Lower leg skin (tissue), 4 donors: ENCODE measurements around the gene RBM4. TPM values are rescaled to one million over a fixed set of nuclear protein-coding genes. Genes with fewer than 3 reads are reported as not detected.

Experiments used
- DNase-seq, 2 donors: peaks; one replicate each; pipeline ENCODE4 v3.0.0-alpha.2; 2019; ENCODE audit warnings: low spot score in 2 of 2
- H3K4me3 ChIP-seq: fragments of 200-600 bp; sonication (generic); 2 replicates; pipeline ENCODE4 v1.5.1; 2017; ENCODE audit warnings: mild to moderate bottlenecking, low read depth; ENCODE audit not compliant: poor library complexity, severe bottlenecking
- CTCF ChIP-seq, 3 donors: fragments of 450-650 bp; IDR thresholded peaks; one replicate each; pipeline ENCODE4 v1.5.1; 2016; ENCODE audit warnings: antibody characterized with exemption in 3 of 3, mild to moderate bottlenecking in 3 of 3, moderate library complexity in 2 of 3
- POLR2A ChIP-seq, 2 donors: fragments of 450-650 bp; IDR thresholded peaks; one replicate each; pipeline ENCODE4 v1.6.1; 2016 to 2017; ENCODE audit warnings: antibody characterized with exemption in 2 of 2, mild to moderate bottlenecking in 1 of 2, moderate library complexity in 1 of 2
- WGBS, 2 donors: methylation state at CpG; one replicate each; pipeline ENCODE4 v1.1.5; 2018; 5-methylcytosine and 5-hydroxymethylcytosine counted together
- intact Hi-C: fragments of 100-400 bp; cut with DNase I; formaldehyde crosslinking; loops from one replicate; pipeline ENCODE4 v1.15.0; 2023; ENCODE audit warnings: low total_unique reads
- total RNA-seq, 4 donors: library from RNA; depleted of rRNA; stranded (reverse); fragments of >200 nt; gene quantifications; one replicate each; pipeline ENCODE4 v1.1.0, GENCODE V29; 2016

Gene RBM4
- total RNA-seq, 4 donors from 2014 or later = 59.2 to 96.6 (median 76.0) TPM

DNA sequence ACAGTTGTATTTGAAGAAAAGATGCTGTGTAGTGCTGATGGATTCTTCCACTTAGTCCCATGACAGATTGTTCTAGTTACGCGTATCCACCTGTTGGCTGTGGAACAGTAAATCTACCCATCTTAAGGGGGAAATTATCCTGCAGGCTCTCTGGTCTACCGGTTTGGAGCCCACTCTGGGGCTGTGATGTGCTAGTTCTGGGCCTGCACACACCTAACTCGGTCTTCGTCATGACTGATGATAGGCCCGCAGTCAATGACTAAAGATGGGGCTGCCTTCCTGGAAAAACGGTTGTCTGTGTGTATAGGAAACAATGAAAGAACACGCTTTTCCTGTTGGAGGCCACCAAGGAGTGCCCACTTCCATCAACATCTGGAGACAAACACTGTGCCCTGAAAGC is 45.4 kb downstream of the RBM4 start:
- no peak for DNase-seq
- H3K4me3 ChIP-seq = no peak overlapping the region
- 86 to 87% methylated on average over 8 of the region's 8 CpGs for WGBS, 2 donors
- TF ChIP-seq CTCF (IDR thresholded peaks at IDR 0.05) = no peak
- no peak for TF ChIP-seq POLR2A (IDR thresholded peaks at IDR 0.05)
- intact Hi-C loops = no loop called here

- no peak for DNase-seq
- WGBS, 2 donors = 82 to 91% methylated on average over 2 of the region's 2 CpGs
- TF ChIP-seq CTCF (IDR thresholded peaks at IDR 0.05) (no peak), POLR2A (IDR thresholded peaks at IDR 0.05) (no peak)
- intact Hi-C loops = no loop called here
- no peak overlapping the region for H3K4me3 ChIP-seq
Observed at GRCh38 chr11:66684635-66685034, 46.1 kb downstream of the RBM4 start.

DNA sequence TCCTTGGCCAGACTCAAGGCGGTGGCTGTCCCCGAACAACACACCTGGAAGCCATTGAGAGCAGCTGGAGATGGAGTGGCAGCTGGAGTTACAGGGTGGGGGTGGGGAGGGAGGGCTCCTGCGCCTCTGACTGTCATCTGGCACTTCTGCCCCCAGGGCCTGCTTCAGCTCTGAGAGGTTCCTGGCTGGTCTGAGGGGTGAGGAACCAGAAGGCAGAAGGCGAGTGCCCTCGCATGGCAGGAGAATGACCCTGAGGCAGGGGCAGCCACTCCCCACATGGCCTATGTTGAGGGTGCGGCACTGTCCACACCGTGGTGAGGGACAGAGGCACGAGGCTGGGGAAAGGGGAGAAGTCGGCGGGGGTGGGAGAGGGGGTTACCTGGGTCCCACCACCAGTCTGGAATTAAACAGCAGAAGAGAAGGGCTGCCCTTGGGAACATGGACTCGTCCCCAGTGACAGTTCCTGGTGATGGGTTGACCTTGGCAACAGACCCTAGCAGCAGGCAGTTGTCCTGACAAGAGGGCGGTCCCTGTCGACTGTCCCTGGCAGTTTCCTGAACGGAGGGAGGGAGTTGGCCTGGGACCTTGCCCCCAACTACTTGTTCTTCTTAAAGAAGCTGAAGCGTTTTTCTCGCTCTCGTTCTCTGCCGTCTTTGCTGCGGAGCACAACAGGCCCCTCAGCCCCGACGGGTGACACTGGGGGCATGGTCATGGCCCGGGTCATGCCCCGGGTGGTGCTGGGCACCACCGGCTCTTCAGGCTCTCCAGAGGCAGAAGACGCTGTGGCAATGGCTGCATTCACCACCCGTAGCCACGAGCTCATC is 47.0 kb downstream of the RBM4 start:
- peak in 1 of 2 donors; percentile 80 for DNase-seq
- intact Hi-C loops = no loop called here
- TF ChIP-seq CTCF (IDR thresholded peaks at IDR 0.05) = no peak
- TF ChIP-seq POLR2A (IDR thresholded peaks at IDR 0.05) = no peak
- H3K4me3 ChIP-seq = no peak overlapping the region
- 57 to 61% methylated on average over 27 of the region's 27 CpGs for WGBS, 2 donors

DNA sequence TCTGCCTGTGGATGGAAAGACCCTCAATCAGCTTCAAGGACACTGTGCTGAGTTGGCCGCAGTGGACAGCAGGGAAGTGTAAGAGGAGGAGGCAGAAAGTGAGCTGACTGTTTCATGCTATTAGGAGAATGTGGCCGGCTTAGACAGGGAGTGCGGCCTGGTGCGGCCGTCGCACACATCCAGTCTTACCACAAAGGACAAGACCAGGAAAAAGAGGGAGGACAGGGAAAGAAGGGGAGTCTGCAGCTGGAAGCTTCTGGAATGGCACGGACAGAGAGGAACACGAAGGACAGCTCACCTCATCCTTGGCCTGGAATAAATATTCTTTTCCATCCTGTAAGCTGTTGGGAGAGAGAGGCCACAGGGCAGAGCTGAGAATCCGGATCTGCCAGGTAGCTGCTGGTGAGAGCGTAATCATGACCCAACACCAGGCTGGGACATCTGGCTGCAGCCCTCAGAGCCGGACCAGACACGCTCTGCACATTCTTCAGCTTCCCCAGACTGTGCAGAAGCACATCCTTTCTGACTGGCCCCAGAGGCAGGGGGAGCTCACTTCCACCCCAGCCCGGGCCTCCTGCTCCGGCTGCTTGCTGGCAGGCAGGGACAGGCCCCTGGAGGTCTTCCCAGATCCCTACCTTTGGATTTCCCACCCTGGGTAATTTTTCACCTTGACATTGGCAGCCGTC is 47.7 kb downstream of the RBM4 start:
- H3K4me3 ChIP-seq = no peak overlapping the region
- no peak for DNase-seq
- no peak for TF ChIP-seq CTCF (IDR thresholded peaks at IDR 0.05)
- TF ChIP-seq POLR2A (IDR thresholded peaks at IDR 0.05) = no peak
- intact Hi-C loops = no loop called here
- WGBS, 2 donors = 63% methylated on average over 15 of the region's 15 CpGs

GRCh38 chr11:66686801-66687750 is 48.6 kb downstream of the RBM4 start:
- 56 to 66% methylated on average over 26 to 27 of the region's 33 CpGs for WGBS, 2 donors
- intact Hi-C loops = no loop called here

More at GRCh38 chr11:66686801-66687750, 48.6 kb downstream of the RBM4 start:
- no peak overlapping the region for H3K4me3 ChIP-seq
- peak; percentile 54 to 88 for DNase-seq
- TF ChIP-seq CTCF (IDR thresholded peaks at IDR 0.05) (no peak), POLR2A (IDR thresholded peaks at IDR 0.05) (no peak)
